NCI-H2196 treated with DMSO at 0.1 percent for 48 hours (cell line): ENCODE data around the gene CACNG7.

Experiments
- DNase-seq: peaks from one replicate; lab custom pipeline; 2025; ENCODE audit not compliant: unreplicated experiment; lab: John Stamatoyannopoulos, UW

The CACNG7 gene

GRCh38 chr19:53981376-53981951 lies 72.4 kb downstream of the CACNG7 start:
- no peak for DNase-seq

GRCh38 chr19:53982001-53982451 lies 72.9 kb downstream of the CACNG7 start:
- DNase-seq: no peak

- no peak for DNase-seq
Observed at GRCh38 chr19:53982611-53983010, 73.5 kb downstream of the CACNG7 start.

GRCh38 chr19:53983457-53984289 lies 74.6 kb downstream of the CACNG7 start:
- DNase-seq: no peak

GRCh38 chr19:53985863-53986262 lies 76.8 kb downstream of the CACNG7 start:
- no peak for DNase-seq

- no peak for DNase-seq
Observed at GRCh38 chr19:53988981-53989380, 79.9 kb downstream of the CACNG7 start.

- DNase-seq: no peak
Observed at GRCh38 chr19:53989600-53990533, 80.8 kb downstream of the CACNG7 start.

GRCh38 chr19:53991224-53992113 lies 82.4 kb downstream of the CACNG7 start, which contains the start of gene CACNG6:
TSS of gene CACNG6 (plus strand) at chr19:53991637. CDS start at chr19:53992878, 1,241 bp downstream.
- DNase-seq: peak; percentile 53

- DNase-seq: no peak
Observed at GRCh38 chr19:53992211-53992610, 83.1 kb downstream of the CACNG7 start.

GRCh38 chr19:53992815-53993214 lies 83.7 kb downstream of the CACNG7 start:
- no peak for DNase-seq

GRCh38 chr19:53993448-53993847 lies 84.4 kb downstream of the CACNG7 start:
- DNase-seq: no peak
